K562 (cell line): ENCODE measurements around the gene SVIP. TPM values are rescaled to one million over a fixed set of nuclear protein-coding genes. Genes with fewer than 3 reads are reported as not detected.
A peak's percentile ranks its signal among the peaks of the same experiment; 100 is the strongest.

ENCODE experiments used
- CHD7 ChIP-seq: fragments of 200-600 bp; sonication (generic); IDR thresholded peaks from one replicate; pipeline ENCODE4 v1.6.1; 2012; ENCODE audit warnings: mild to moderate bottlenecking, low read depth, low read length, inconsistent platforms
- KDM5B ChIP-seq: fragments of 200-600 bp; sonication (generic); IDR thresholded peaks from 2 replicates; pipeline ENCODE4 v1.6.1; 2012; ENCODE audit warnings: low read depth, mild to moderate bottlenecking, moderate library complexity, low read length, control low read depth, inconsistent platforms; ENCODE audit not compliant: insufficient replicate concordance
- PRDM10 ChIP-seq: fragments of 450-650 bp; IDR thresholded peaks from 2 replicates; pipeline ENCODE4 v1.6.1; 2018; ENCODE audit not compliant: partially characterized antibody
- SRSF1 ChIP-seq: fragments of 200-400 bp; formaldehyde crosslinking; IDR thresholded peaks from 2 replicates; pipeline ENCODE4 v1.6.1; 2017; ENCODE audit warnings: mild to moderate bottlenecking, low read depth, low read length, moderate library complexity
- ZBTB5 ChIP-seq: fragments of 450-650 bp; IDR thresholded peaks from 2 replicates; pipeline ENCODE4 v1.6.1; 2017; ENCODE audit warnings: antibody characterized with exemption
- ZNF431 ChIP-seq: sonication (generic); formaldehyde crosslinking; IDR thresholded peaks from 2 replicates; pipeline ENCODE4 v1.8.0; 2022; ENCODE audit warnings: mild to moderate bottlenecking, missing genetic modification reagents
- ZNF586 ChIP-seq: fragments of 450-650 bp; formaldehyde crosslinking; conservative IDR thresholded peaks from 2 replicates; pipeline ENCODE4 v1.4.0; 2020; ENCODE audit warnings: mild to moderate bottlenecking, moderate library complexity
- ZNF699 ChIP-seq: fragments of 250-450 bp; sonication (Bioruptor Pico); IDR thresholded peaks from 2 replicates; pipeline ENCODE4 v1.8.0; 2021; ENCODE audit warnings: mild to moderate bottlenecking, moderate library complexity; ENCODE audit not compliant: insufficient replicate concordance
- polyA plus RNA-seq, 8 experiments: library from polyadenylated mRNA; depleted of rRNA in 4 of 8; stranded (reverse) in 5 of 8; unstranded in 3 of 8; fragments of >200 nt; fragmentation: Nextera tagmentation in 2 of 8; fragmentation: Illumina TruSeq in 1 of 8; extraction: Ambion mirVana in 2 of 8; extraction: Trizol in 1 of 8; gene quantifications; 2 replicates each; pipeline versions ENCODE4 v1.2.1 to v1.2.3, GENCODE V29; 2011 to 2014; ENCODE audit warnings: inconsistent platforms in 1 of 8, missing spikeins in 1 of 8
- total RNA-seq, 7 experiments: library from RNA; depleted of rRNA in 6 of 7; stranded (reverse); fragments of >200 nt in 6 of 7; fragmentation: Illumina TruSeq in 2 of 7; extraction: Trizol in 2 of 7; gene quantifications; 2 replicates each; pipeline versions ENCODE4 v1.2.1 to v1.2.3, GENCODE V29; 2011 to 2021; ENCODE audit warnings: low replicate concordance in 1 of 7

SVIP gene
- total and polyA plus RNA-seq, 9 of the 15 experiments (the other 6 are each of a cell fraction or from before 2014, with no cell fraction given) = 17.9 to 62.5 (median 47.5) TPM

- TF ChIP-seq ZBTB5 (no peak), ZNF586 (no peak), SRSF1 (no peak), KDM5B (peak; percentile 89), ZNF699 (no peak), PRDM10 (peak; percentile 94), CHD7 (no peak), ZNF431 (no peak)
Measured at GRCh38 chr11:22829231-22830081, at the start of gene SVIP (continued).
